ENCODE results near the gene RPL38.

Gene RPL38

GRCh38 chr17:74196541-74197317, 6.7 kb upstream of the RPL38 start:
- no peak for ATAC-seq
- TF ChIP-seq CREB5 (CRISPR knock-in tag; IDR thresholded peaks at IDR 0.05; ENCODE audit: low read depth): no peak
- TF ChIP-seq, protein P1, sequence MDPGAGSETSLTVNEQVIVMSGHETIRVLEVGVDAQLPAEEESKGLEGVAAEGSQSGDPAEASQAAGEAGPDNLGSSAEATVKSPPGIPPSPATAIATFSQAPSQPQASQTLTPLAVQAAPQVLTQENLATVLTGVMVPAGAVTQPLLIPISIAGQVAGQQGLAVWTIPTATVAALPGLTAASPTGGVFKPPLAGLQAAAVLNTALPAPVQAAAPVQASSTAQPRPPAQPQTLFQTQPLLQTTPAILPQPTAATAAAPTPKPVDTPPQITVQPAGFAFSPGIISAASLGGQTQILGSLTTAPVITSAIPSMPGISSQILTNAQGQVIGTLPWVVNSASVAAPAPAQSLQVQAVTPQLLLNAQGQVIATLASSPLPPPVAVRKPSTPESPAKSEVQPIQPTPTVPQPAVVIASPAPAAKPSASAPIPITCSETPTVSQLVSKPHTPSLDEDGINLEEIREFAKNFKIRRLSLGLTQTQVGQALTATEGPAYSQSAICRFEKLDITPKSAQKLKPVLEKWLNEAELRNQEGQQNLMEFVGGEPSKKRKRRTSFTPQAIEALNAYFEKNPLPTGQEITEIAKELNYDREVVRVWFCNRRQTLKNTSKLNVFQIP (CRISPR knock-in tag; IDR thresholded peaks at IDR 0.05; ENCODE audit: borderline replicate concordance, low read depth): no peak
- no peak for TF ChIP-seq TOX (CRISPR knock-in tag; IDR thresholded peaks at IDR 0.05; ENCODE audit: borderline replicate concordance)
- no peak for TF ChIP-seq ZNF565 (CRISPR knock-in tag; conservative IDR thresholded peaks at IDR 0.05; ENCODE audit: low read depth)
- TF ChIP-seq RARB (CRISPR knock-in tag; IDR thresholded peaks at IDR 0.05): no peak
- TF ChIP-seq TCF4 (CRISPR knock-in tag; IDR thresholded peaks at IDR 0.05; ENCODE audit: borderline replicate concordance): no peak
- TF ChIP-seq ZNF8 (CRISPR knock-in tag; IDR thresholded peaks at IDR 0.05): no peak
- no peak for TF ChIP-seq PATZ1 (CRISPR knock-in tag; IDR thresholded peaks at IDR 0.05; ENCODE audit: borderline replicate concordance)
- no peak for TF ChIP-seq BACH2 (CRISPR knock-in tag; IDR thresholded peaks at IDR 0.05; ENCODE audit: borderline replicate concordance)
- TF ChIP-seq ARNTL (CRISPR knock-in tag; IDR thresholded peaks at IDR 0.05; ENCODE audit: borderline replicate concordance, low read depth): no peak
- no peak for TF ChIP-seq ZFP3 (CRISPR knock-in tag; IDR thresholded peaks at IDR 0.05)
- TF ChIP-seq SNAI2 (CRISPR knock-in tag; IDR thresholded peaks at IDR 0.05): no peak
- no peak for TF ChIP-seq PPARA (CRISPR knock-in tag; IDR thresholded peaks at IDR 0.05; ENCODE audit: borderline replicate concordance)
- no peak for TF ChIP-seq GLIS3 (CRISPR knock-in tag; IDR thresholded peaks at IDR 0.05)

GRCh38 chr17:74197801-74198200, 5.7 kb upstream of the RPL38 start:
- no peak for ATAC-seq
- TF ChIP-seq RARB (CRISPR knock-in tag; IDR thresholded peaks at IDR 0.05) (no peak), TCF4 (CRISPR knock-in tag; IDR thresholded peaks at IDR 0.05; ENCODE audit: borderline replicate concordance) (no peak), ISL1 (CRISPR knock-in tag; IDR thresholded peaks at IDR 0.05) (no peak), ZNF8 (CRISPR knock-in tag; IDR thresholded peaks at IDR 0.05) (no peak), GLIS3 (CRISPR knock-in tag; IDR thresholded peaks at IDR 0.05) (no peak), ARNTL (CRISPR knock-in tag; IDR thresholded peaks at IDR 0.05; ENCODE audit: borderline replicate concordance, low read depth) (no peak), SNAI2 (CRISPR knock-in tag; IDR thresholded peaks at IDR 0.05) (no peak), PPARA (CRISPR knock-in tag; IDR thresholded peaks at IDR 0.05; ENCODE audit: borderline replicate concordance) (no peak), ZNF70 (CRISPR knock-in tag; IDR thresholded peaks at IDR 0.05) (no peak), BACH2 (CRISPR knock-in tag; IDR thresholded peaks at IDR 0.05; ENCODE audit: borderline replicate concordance) (no peak)
- TF ChIP-seq, protein P1 (CRISPR knock-in tag; IDR thresholded peaks at IDR 0.05; ENCODE audit: borderline replicate concordance, low read depth): no peak

DNA sequence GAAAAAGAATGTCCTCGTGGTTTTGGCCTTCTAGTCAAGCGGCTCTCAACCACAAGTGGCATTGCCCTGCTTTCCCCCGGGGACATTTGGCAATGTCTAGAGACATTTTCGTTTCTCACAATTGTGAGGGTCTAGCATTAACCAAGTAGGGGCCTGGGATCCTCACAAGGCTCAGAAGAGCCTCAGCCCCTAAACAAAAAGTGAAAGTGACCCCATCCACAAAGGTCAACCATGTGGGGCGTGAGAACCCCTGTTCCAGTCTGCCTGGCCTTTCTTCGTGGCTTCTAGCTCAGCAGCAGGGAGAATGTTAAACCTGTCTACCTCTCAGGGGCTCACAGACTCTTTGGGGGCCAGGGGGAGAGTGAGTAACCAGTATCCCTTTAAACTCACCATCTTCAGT, 4.8 kb upstream of the RPL38 start:
- no peak for TF ChIP-seq ISL1 (CRISPR knock-in tag; IDR thresholded peaks at IDR 0.05)
- TF ChIP-seq OSR1 (CRISPR knock-in tag; IDR thresholded peaks at IDR 0.05): no peak
- TF ChIP-seq TSHZ2 (CRISPR knock-in tag; IDR thresholded peaks at IDR 0.05): no peak
- no peak for TF ChIP-seq ESRRG (CRISPR knock-in tag; IDR thresholded peaks at IDR 0.05)
- TF ChIP-seq, protein P1 (CRISPR knock-in tag; IDR thresholded peaks at IDR 0.05; ENCODE audit: borderline replicate concordance, low read depth): no peak
- TF ChIP-seq ZFP3 (CRISPR knock-in tag; IDR thresholded peaks at IDR 0.05): no peak
- TF ChIP-seq RARB (CRISPR knock-in tag; IDR thresholded peaks at IDR 0.05): no peak
- no peak for TF ChIP-seq ZNF8 (CRISPR knock-in tag; IDR thresholded peaks at IDR 0.05)
- no peak for TF ChIP-seq BACH2 (CRISPR knock-in tag; IDR thresholded peaks at IDR 0.05; ENCODE audit: borderline replicate concordance)
- no peak for TF ChIP-seq CSDC2 (CRISPR knock-in tag; IDR thresholded peaks at IDR 0.05)
- TF ChIP-seq TOX (CRISPR knock-in tag; IDR thresholded peaks at IDR 0.05; ENCODE audit: borderline replicate concordance): no peak
- TF ChIP-seq PATZ1 (CRISPR knock-in tag; IDR thresholded peaks at IDR 0.05; ENCODE audit: borderline replicate concordance): no peak
- ATAC-seq: no peak

Data from SK-N-SH treated with all-trans-retinoic acid at 6 μM for 48 hours (cell line).